Measurements from ENCODE around the gene PCDH17.

The PCDH17 gene

GRCh38 chr13:57725480-57725879 is 93.9 kb downstream of the PCDH17 start:
- TF ChIP-seq CTCF (IDR thresholded peaks at IDR 0.05; ENCODE audit: control insufficient read depth, extremely low read depth, insufficient read depth) = no peak
- no peak overlapping the region for H3K4me3 ChIP-seq (ENCODE audit: low read depth, low read length)
- no peak for DNase-seq (ENCODE audit: low read depth)

GRCh38 chr13:57726981-57727380 is 95.4 kb downstream of the PCDH17 start:
- H3K4me3 ChIP-seq (ENCODE audit: low read depth, low read length) = no peak overlapping the region
- no peak for DNase-seq (ENCODE audit: low read depth)
- TF ChIP-seq CTCF (IDR thresholded peaks at IDR 0.05; ENCODE audit: control insufficient read depth, extremely low read depth, insufficient read depth) = no peak

- no peak for DNase-seq (ENCODE audit: low read depth)
- TF ChIP-seq CTCF (IDR thresholded peaks at IDR 0.05; ENCODE audit: control insufficient read depth, extremely low read depth, insufficient read depth) = no peak
Measured at GRCh38 chr13:57734306-57734705, 102.8 kb downstream of the PCDH17 start.

GRCh38 chr13:57739089-57739488 is 107.5 kb downstream of the PCDH17 start:
- TF ChIP-seq CTCF (IDR thresholded peaks at IDR 0.05; ENCODE audit: control insufficient read depth, extremely low read depth, insufficient read depth) = no peak
- no peak overlapping the region for H3K4me3 ChIP-seq (ENCODE audit: low read depth, low read length)
- no peak for DNase-seq (ENCODE audit: low read depth)

More at GRCh38 chr13:57734306-57734705, 102.8 kb downstream of the PCDH17 start:
- H3K4me3 ChIP-seq (ENCODE audit: low read depth, low read length) = no peak overlapping the region

GRCh38 chr13:57739543-57740190 is 108.1 kb downstream of the PCDH17 start:
- TF ChIP-seq CTCF (IDR thresholded peaks at IDR 0.05; ENCODE audit: control insufficient read depth, extremely low read depth, insufficient read depth) = no peak
- no peak for DNase-seq (ENCODE audit: low read depth)
- H3K4me3 ChIP-seq (ENCODE audit: low read depth, low read length) = no peak overlapping the region

GRCh38 chr13:57740719-57741118 is 109.2 kb downstream of the PCDH17 start:
- DNase-seq (ENCODE audit: low read depth) = no peak
- TF ChIP-seq CTCF (IDR thresholded peaks at IDR 0.05; ENCODE audit: control insufficient read depth, extremely low read depth, insufficient read depth) = no peak

GRCh38 chr13:57748096-57748495 is 116.6 kb downstream of the PCDH17 start:
- H3K4me3 ChIP-seq (ENCODE audit: low read depth, low read length) = no peak overlapping the region
- TF ChIP-seq CTCF (IDR thresholded peaks at IDR 0.05; ENCODE audit: control insufficient read depth, extremely low read depth, insufficient read depth) = no peak
- no peak for DNase-seq (ENCODE audit: low read depth)

More at GRCh38 chr13:57740719-57741118, 109.2 kb downstream of the PCDH17 start:
- H3K4me3 ChIP-seq (ENCODE audit: low read depth, low read length) = no peak overlapping the region

Data from LNCaP clone FGC (cell line).